Measurements from ENCODE around the gene ARFRP1. TPM values are rescaled to one million over a fixed set of nuclear protein-coding genes. Genes with fewer than 3 reads are reported as not detected.
A peak's percentile ranks its signal among the peaks of the same experiment; 100 is the strongest.

The ARFRP1 gene, protein sequence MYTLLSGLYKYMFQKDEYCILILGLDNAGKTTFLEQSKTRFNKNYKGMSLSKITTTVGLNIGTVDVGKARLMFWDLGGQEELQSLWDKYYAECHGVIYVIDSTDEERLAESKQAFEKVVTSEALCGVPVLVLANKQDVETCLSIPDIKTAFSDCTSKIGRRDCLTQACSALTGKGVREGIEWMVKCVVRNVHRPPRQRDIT
- 39.3 and 44.5 TPM in 2 replicates for total RNA-seq (2014; rRNA removed; shearing (Covaris generic))

DNA sequence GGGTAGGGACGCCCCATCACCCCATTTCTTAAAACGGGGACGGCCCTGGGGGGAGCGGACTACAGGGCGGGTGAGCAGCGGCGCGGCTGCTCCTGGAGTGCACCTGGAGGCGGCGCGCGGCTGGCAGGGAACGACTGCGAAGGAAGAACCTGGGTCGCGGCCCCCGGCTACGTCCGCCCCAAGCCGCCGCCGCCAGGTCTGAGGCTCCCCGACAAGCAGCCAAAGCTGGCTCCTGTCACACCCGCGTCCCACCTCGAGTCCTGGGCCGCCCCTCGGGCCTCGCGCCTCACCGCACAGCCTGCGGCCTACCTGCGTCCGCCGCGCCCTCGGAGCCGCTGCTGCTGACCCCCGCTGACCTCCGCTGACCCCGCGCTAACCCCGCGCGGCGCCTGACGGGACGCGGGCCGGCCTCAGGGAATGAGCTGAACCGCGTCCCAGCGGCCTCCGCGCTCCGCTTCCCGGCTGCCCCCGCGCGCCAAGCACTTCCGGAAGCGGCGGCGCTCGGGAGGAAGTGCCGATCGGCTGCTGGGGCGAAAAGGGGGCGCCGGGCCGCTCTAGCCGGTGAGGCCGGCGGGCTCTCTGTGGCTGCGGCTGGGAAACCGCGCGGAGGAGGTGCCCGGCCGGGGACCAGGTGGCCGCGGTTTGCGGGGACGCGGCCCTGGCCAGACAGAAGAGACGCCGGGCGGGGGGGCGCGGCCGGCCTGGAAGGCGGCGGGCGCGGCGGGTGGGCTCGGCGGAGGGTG, at the start of gene ARFRP1, which contains the start of gene ZGPAT:
Gene ARFRP1, minus strand, starts transcription at position 419 of the 743 bp plus-strand sequence. CDS start 885 bp downstream, outside the sequence.
Gene ZGPAT, plus strand, starts transcription at position 482 of the 743 bp plus-strand sequence. CDS start 542 bp downstream, outside the sequence.
- peak; percentile 89 to 93 for DNase-seq
- Histone ChIP-seq H3K27ac (peak within 1 kb of the TSS; percentile 44), H3K4me1 (no peaks in the 10 kb centered on the region; the same call in 1 of the 2 replicates), H3K4me3 (peak within 1 kb of the TSS; percentile 80), H3K9me3 (replicated peaks) (no peaks in the 10 kb centered on the region), H3K36me3 (peaks cover 49% of the 10 kb centered on the region), H3K27me3 (no peaks in the 10 kb centered on the region)

DNA sequence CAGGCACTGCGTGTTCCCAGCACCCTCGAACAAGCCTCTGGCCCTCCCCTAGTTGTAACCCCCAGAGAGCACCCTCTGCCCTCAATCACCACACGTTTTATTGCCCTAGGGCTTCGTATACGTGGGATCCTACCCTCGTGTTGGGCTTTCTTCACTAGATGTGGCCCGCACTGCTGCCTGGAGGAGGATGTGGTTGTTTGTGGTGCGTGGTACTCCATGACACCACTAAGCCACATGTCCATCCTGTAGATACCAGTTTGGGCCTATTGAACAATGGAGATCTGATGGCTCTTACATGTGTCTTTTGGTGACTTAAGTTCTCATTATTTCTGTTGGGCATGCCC, 48.8 kb upstream of the ARFRP1 start:
- Histone ChIP-seq H3K27ac (no peak overlapping the region), H3K27me3 (no peaks in the 10 kb centered on the region), H3K9me3 (replicated peaks) (no peaks in the 10 kb centered on the region), H3K4me3 (no peak overlapping the region), H3K36me3 (no peaks in the 10 kb centered on the region), H3K4me1 (no peaks in the 10 kb centered on the region)
- no peak for DNase-seq

DNA sequence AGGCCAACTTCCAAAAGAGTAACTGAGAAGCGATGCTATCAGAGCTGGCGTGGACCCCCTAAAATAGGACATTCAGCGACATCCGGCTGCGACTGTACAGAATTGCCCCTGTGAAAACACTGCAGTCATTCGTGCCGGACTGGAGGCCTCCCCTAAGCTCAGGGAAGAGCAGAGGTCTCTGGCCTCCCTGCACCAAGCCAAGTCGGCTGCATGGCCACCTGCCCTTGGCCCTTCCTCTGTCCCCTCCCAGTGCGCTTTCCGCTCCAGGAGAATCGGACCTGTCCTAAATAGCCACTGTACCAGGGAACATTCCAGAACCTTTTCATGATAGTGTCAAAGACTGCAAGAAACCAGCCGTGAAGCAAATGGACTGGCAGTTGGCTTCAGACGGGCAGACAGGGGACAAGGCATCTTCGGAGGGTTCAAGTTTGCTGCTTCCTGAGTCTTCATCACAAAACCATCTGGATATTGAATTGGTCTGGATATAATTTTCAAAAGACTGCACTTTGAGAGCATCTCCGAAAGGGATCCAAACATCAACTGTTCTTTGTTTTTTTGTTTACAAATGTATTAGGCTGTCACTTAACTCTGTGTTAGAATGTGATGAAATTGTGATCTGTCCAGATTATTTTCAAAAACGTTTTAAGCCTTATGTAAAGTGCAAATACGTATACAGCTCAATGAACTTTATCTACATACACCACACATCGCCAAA, 48.3 kb upstream of the ARFRP1 start:
- Histone ChIP-seq H3K9me3 (replicated peaks) (no peaks in the 10 kb centered on the region), H3K4me3 (no peak overlapping the region), H3K27ac (no peak overlapping the region), H3K4me1 (no peaks in the 10 kb centered on the region), H3K27me3 (no peaks in the 10 kb centered on the region), H3K36me3 (no peaks in the 10 kb centered on the region)
- DNase-seq = no peak

DNA sequence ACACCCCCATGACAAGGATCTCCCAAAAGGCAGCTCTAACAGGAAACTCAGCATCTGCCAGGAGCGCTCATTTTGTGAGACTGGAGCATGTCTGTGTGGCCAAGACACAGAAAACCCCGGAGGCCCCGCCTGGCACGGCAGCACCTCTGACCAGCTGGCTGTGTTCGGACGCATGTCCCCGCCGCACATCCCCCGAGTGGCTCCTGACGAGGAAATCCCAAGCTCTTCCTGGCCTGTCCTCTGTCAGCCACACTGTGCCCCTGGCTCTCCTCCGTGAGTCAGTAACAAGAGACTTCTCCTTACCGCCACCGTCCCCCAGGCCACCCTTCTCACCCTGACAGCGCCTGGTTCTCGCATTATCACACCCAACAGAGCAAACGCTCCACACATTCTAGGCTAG, 46.2 kb upstream of the ARFRP1 start:
- Histone ChIP-seq H3K9me3 (replicated peaks) (no peaks in the 10 kb centered on the region), H3K27ac (no peak overlapping the region), H3K4me3 (no peak overlapping the region), H3K27me3 (no peaks in the 10 kb centered on the region), H3K4me1 (no peaks in the 10 kb centered on the region), H3K36me3 (no peaks in the 10 kb centered on the region)
- peak in 1 of 2 experiments; percentile 50 for DNase-seq

DNA sequence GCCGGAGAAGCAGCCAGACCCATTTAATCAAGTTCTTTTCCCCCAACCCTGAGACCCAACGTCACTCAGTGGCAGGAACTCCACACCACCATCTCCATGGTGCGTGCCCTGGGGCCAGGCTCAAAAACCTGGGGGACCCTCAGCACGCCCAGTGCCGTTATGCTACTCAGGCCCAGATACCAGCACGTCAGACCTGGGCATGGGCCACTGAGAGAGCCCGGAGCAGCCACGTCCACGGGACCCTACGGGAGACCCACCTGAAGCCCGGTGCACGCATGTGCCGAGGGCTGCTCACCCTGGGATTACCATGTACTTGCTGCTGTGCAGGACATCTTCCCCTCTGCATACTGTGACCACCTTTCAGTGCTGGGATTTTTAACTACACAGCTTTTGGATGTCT, 45.6 kb upstream of the ARFRP1 start:
- no peak overlapping the region for H3K4me3 ChIP-seq

DNA sequence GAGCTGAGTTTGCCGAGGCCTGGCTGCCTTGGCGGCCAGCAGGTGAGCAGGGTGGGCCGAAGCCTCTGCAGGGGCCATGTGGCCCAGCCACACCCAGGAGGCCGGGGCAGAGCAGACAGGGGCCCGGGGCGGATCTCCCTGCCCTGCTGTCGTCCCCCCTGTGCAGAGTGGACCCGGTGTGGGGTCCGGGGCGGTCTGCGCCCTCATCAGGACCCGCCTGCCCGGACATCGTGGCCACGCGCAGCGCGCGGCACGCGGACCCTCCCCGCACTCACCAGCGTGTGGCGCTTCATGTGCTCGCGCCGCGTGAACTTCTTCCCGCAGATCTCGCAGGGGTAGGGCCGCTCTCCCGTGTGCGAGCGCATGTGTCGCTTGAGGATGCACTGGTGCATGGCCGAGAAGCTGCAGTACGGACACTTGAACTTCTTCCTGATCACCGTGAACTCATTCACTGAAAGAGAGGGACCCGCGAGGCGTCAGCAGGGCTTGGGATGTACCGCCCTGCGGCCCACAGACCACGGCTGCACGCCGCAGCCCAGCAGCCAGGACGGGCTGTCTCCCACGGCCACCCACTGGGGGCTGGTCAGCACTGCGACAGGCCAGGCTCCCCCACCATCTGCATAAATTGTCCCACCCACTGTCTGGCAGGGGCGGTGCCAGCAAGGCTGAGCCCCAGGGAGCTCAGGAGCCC, 44.8 kb upstream of the ARFRP1 start:
- no peaks in the 10 kb centered on the region for H3K27me3 ChIP-seq
- DNase-seq = no peak
- H3K4me1 ChIP-seq = no peaks in the 10 kb centered on the region
- H3K36me3 ChIP-seq = no peaks in the 10 kb centered on the region
- H3K27ac ChIP-seq = no peak overlapping the region
- no peaks in the 10 kb centered on the region for H3K9me3 ChIP-seq (replicated peaks)
- no peak overlapping the region for H3K4me3 ChIP-seq

More for the DNA sequence above, 45.6 kb upstream of the ARFRP1 start:
- no peaks in the 10 kb centered on the region for H3K36me3 ChIP-seq
- H3K4me1 ChIP-seq = no peaks in the 10 kb centered on the region
- H3K27me3 ChIP-seq = no peaks in the 10 kb centered on the region
- H3K27ac ChIP-seq = no peak overlapping the region
- H3K9me3 ChIP-seq (replicated peaks) = no peaks in the 10 kb centered on the region
- no peak for DNase-seq

DNA sequence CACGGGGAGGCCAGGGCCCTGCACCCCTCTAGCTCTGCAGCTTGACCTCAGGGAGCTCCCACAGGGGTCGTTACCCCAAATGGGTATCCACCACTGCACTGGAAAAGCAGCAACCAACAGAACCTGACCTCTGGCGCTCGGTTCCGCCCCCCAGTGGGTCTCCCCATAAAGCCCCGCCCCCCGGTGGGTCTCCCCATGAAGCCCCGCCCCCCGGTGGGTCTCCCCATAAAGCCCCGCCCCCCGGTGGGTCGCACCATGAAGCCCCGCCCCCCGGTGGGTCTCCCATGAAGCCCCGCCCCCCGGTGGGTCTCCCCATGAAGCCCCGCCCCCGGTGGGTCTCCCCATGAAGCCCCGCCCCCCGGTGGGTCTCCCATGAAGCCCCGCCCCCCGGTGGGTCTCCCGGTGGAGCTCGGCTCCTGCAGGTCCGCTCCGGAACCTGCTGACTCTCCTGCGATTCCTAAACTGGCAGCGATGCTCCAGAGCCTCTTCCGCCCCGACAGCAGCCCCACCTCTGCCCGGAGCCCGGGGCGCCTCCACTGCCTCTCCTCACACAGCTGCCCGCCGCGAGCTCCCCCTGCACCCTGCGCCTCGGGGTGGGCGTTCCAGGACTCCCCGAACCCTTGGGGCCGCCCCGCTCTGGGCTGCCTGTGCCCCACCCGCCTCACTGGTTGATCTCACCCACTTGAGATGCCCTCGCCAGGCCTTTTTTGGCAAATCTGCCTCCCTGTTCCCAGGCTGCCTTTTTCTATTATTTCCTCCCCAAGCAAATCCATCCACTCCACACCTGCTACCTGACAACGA, 43.9 kb upstream of the ARFRP1 start:
- DNase-seq = peak in 1 of 2 experiments; percentile 50
- H3K4me3 ChIP-seq = no peak overlapping the region

DNA sequence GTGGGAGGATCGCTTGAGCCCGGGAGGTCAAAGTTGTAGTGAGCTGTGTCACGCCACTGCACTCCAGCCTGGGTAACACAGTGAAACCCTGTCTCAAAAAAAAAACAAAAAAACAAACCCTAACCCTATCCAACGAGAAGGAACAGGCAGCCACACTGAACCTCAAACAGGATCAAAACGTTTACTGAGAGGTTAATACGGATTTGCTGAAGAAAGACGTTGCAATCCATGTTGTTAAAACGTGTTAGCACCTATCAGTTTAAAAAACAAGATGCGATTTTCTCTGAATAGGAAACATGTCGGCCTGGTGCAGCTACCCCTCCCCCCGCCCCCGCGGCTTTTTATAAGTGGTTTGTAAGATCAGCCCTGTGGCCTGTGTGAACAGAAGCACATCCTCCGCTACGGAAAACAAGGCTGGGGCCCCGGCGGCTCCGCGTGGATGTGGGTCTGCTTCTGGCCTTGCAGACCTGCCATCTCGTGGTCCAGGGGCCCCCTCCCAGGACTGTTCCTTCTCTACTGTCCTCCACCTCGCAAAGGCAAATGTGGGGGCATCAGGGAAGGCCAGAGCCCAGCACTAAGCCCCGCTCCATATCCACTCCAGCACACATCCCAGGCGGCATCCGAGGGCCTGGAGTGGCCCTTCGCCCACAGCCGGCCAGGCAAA, 43.2 kb upstream of the ARFRP1 start:
- H3K4me3 ChIP-seq = no peak overlapping the region
- no peaks in the 10 kb centered on the region for H3K27me3 ChIP-seq
- DNase-seq = no peak
- no peaks in the 10 kb centered on the region for H3K4me1 ChIP-seq
- no peak overlapping the region for H3K27ac ChIP-seq
- no peaks in the 10 kb centered on the region for H3K9me3 ChIP-seq (replicated peaks)
- H3K36me3 ChIP-seq = no peaks in the 10 kb centered on the region

More for the DNA sequence above, 43.9 kb upstream of the ARFRP1 start:
- Histone ChIP-seq H3K27me3 (no peaks in the 10 kb centered on the region), H3K9me3 (replicated peaks) (no peaks in the 10 kb centered on the region), H3K27ac (no peak overlapping the region), H3K36me3 (no peaks in the 10 kb centered on the region), H3K4me1 (no peaks in the 10 kb centered on the region)

DNA sequence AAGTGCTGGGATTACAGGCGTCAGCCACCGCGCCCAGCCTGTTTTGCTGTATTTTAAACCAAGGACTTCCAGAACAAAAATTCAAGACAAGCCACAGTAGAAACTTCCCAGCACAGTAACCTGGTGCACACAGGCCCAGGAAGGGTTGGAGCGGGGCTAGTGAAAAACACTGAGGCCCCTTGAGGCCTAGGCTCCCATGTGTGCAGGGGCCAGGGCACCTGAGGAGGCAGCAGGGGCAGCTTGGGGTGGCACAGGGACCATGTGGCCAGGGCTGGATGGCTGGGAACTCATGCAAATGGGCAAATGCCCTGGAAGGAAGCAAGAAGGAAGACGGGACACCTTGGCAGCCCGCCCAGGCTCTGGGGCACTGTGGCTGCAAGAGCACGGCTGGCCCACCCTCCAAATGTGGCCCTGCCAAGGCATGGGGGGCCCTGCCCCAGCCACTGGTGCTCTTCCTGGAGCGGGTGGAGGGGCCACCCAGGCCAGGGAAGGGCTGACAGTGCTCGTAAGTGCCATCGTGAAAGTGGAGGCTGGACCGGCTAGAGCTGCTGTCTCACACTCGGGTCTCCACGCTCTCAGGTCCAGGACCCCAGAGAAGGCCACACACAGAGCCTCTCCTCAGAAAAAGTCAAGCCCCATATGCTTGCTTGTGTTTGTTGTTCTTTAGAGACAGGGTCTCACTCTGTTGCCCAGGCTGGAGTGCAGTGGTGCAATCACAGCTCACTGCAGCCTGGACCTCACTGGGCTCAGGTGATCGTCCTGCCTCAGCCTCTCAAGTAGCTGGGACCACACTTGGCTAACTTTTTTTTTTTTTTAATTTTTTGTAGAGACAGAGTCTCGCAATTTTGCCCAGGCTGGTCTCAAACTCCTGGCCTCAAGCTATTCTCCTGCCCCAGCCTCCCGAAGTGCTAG, 42.1 kb upstream of the ARFRP1 start:
- no peaks in the 10 kb centered on the region for H3K27me3 ChIP-seq
- no peaks in the 10 kb centered on the region for H3K36me3 ChIP-seq
- H3K4me1 ChIP-seq = no peaks in the 10 kb centered on the region
- no peak overlapping the region for H3K4me3 ChIP-seq
- DNase-seq = no peak
- no peak overlapping the region for H3K27ac ChIP-seq
- H3K9me3 ChIP-seq (replicated peaks) = no peaks in the 10 kb centered on the region

DNA sequence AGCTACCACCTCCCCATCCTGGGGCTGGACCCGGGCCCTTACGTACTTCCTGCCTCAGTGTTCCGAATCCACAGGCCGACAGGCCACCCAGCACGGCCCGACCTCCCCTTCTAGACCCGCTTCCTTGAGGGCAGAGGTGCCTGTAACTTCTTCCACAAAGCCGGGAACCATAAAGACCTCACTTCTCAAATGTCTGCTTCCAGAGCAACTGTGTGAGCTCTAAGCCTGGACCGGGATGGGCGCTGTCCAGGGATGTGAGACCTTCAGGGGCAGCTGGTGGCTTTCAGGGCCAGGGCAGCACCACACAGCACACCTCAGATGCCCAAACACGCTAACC, 41.1 kb upstream of the ARFRP1 start:
- no peaks in the 10 kb centered on the region for H3K9me3 ChIP-seq (replicated peaks)
- no peaks in the 10 kb centered on the region for H3K27me3 ChIP-seq
- H3K36me3 ChIP-seq = no peaks in the 10 kb centered on the region; the same call in 1 of the 2 replicates
- no peak for DNase-seq
- H3K4me3 ChIP-seq = no peak overlapping the region
- no peaks in the 10 kb centered on the region for H3K4me1 ChIP-seq
- no peak overlapping the region for H3K27ac ChIP-seq

DNA sequence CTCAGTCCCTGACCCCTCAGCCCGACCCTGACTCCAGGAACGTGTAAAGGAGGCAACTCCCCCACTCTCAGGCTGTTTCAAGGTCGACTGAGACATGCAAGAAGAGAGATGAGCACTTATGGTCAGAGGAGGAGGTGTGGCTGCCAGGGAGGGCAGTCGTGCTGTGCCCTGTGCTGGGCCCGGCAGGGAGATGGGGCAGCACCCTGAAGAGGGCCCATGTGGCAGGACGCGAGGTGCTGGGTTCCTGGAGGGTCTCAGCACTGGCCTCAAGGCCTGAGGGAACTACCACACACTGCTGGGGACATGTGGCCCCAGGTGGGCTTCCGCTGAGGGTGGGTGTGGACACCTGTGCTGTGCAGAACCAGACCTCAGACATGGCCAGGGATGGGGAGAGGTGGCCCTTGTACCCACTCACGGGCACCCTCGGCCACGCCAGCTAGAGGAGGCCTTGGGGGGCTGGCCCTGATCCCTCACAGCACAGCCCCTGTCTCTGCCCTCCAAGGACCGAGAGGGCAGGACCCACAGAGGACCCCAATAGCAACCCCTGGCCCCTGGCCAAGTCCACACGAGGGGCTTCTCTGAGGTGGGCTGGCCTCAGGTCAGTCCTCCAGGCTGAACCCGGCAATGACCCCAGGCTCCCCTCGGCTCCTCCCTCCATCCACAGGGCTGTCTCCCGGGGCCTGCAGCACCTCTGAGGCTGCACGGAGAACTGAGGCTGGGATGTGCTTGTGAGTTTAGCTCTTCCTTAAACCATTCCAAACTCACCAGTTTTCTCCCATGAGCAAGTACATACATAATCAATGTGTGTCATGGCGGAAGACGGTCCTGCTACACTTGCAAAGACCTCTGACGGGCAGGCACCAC, 40.5 kb upstream of the ARFRP1 start:
- Histone ChIP-seq H3K4me3 (no peak overlapping the region), H3K36me3 (no peaks in the 10 kb centered on the region; the same call in 1 of the 2 replicates), H3K4me1 (no peaks in the 10 kb centered on the region), H3K27ac (no peak overlapping the region), H3K27me3 (no peaks in the 10 kb centered on the region), H3K9me3 (replicated peaks) (no peaks in the 10 kb centered on the region)
- no peak for DNase-seq

DNA sequence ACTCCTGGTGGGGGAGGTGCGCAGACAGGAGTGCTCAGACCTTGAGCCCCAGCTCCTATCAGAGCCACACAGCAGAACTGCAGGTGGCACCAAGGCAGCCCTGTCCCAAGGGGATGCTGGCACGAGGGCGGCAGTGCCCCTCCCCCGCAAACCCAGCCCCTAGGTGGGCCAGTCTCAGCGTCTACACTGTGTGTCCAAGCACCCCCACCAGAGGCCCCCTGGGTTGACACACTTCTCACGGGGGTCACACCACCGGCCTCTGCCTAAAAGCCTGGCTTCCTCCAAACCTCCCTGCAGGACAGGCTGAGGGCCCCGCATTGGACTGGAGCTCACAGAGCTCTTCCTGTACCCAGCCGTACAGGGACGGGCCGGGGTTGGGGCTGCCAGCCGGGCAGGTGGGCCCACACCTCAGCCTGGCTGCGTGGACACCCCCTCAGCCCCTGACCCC, 39.9 kb upstream of the ARFRP1 start:
- no peak overlapping the region for H3K4me3 ChIP-seq
- H3K4me1 ChIP-seq = no peaks in the 10 kb centered on the region
- H3K27ac ChIP-seq = no peak overlapping the region
- H3K27me3 ChIP-seq = no peaks in the 10 kb centered on the region
- H3K9me3 ChIP-seq (replicated peaks) = no peaks in the 10 kb centered on the region
- peaks cover under 1% of the 10 kb centered on the region; the same call in 1 of the 2 replicates for H3K36me3 ChIP-seq
- no peak for DNase-seq

Data from SJCRH30 (cell line).